Gastroesophageal sphincter (tissue), 3 donors: Measurements from ENCODE around the gene TARP.
"Not testable (repeated sequence)": the region's sequence is repeated elsewhere in the genome, so short reads cannot be mapped to it uniquely, and the experiment has no call there.

Source experiments
- POLR2A ChIP-seq, 2 donors: fragments of 450-650 bp; IDR thresholded peaks; one replicate each; pipeline ENCODE4 v1.6.1; 2017; ENCODE audit warnings: antibody characterized with exemption in 2 of 2, mild to moderate bottlenecking in 2 of 2, moderate library complexity in 1 of 2
- POLR2AphosphoS5 ChIP-seq: sonication (generic); formaldehyde crosslinking; IDR thresholded peaks from one replicate; pipeline ENCODE4 v1.6.1; 2017; ENCODE audit warnings: antibody characterized with exemption
- TF ChIP-seq, protein P1 (sequence below), 4 experiments: fragments of 200-600 bp in 2 of 4; fragments of 450-650 bp in 2 of 4; sonication (generic) in 1 of 4; IDR thresholded peaks; one replicate each; pipeline ENCODE4 v1.5.1; 2017 to 2019; ENCODE audit warnings: antibody characterized with exemption in 4 of 4, mild to moderate bottlenecking in 2 of 4, moderate library complexity in 2 of 4

DNA sequence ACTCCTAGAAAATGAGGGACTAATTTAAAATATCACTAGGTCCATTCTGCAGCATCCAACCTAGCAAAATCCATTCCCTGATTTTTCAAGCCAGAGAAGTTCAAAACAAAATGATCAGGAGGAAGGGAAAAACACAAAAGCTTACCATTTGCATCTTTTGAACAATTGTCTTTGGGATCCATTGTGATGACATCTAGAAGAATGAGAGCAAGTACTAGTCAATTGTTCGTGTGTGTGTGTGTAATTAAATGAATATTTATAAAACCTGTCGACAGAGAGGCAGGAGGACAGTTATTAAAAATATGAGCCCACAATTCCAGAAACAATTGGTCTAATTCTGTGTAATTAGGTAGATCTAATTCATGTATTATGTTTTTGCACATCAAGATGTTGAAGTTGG is 11.4 kb downstream of the TARP start:
- TF ChIP-seq, protein P1, sequence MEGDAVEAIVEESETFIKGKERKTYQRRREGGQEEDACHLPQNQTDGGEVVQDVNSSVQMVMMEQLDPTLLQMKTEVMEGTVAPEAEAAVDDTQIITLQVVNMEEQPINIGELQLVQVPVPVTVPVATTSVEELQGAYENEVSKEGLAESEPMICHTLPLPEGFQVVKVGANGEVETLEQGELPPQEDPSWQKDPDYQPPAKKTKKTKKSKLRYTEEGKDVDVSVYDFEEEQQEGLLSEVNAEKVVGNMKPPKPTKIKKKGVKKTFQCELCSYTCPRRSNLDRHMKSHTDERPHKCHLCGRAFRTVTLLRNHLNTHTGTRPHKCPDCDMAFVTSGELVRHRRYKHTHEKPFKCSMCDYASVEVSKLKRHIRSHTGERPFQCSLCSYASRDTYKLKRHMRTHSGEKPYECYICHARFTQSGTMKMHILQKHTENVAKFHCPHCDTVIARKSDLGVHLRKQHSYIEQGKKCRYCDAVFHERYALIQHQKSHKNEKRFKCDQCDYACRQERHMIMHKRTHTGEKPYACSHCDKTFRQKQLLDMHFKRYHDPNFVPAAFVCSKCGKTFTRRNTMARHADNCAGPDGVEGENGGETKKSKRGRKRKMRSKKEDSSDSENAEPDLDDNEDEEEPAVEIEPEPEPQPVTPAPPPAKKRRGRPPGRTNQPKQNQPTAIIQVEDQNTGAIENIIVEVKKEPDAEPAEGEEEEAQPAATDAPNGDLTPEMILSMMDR (IDR thresholded peaks at IDR 0.05): not testable (repeated sequence)
- not testable (repeated sequence) for TF ChIP-seq POLR2A (IDR thresholded peaks at IDR 0.05); POLR2AphosphoS5
